Subcutaneous adipose tissue (tissue), 4 donors: Measurements from ENCODE around the gene DUSP8. TPM values are rescaled to one million over a fixed set of nuclear protein-coding genes. Genes with fewer than 3 reads are reported as not detected.

Experiments
- total RNA-seq, 4 donors: library from RNA; depleted of rRNA; stranded (reverse); fragments of >200 nt; gene quantifications; one replicate each; pipeline ENCODE4 v1.1.0, GENCODE V29; 2016
- TF ChIP-seq, protein P1 (sequence below): fragments of 450-650 bp; IDR thresholded peaks from one replicate; pipeline ENCODE4 v1.5.1; 2016; ENCODE audit warnings: low read depth, mild to moderate bottlenecking, control low read depth, antibody characterized with exemption, moderate library complexity

The DUSP8 gene
- total RNA-seq, 4 donors from 2014 or later = 0.22 to 2.3 (median 0.74) TPM

DNA sequence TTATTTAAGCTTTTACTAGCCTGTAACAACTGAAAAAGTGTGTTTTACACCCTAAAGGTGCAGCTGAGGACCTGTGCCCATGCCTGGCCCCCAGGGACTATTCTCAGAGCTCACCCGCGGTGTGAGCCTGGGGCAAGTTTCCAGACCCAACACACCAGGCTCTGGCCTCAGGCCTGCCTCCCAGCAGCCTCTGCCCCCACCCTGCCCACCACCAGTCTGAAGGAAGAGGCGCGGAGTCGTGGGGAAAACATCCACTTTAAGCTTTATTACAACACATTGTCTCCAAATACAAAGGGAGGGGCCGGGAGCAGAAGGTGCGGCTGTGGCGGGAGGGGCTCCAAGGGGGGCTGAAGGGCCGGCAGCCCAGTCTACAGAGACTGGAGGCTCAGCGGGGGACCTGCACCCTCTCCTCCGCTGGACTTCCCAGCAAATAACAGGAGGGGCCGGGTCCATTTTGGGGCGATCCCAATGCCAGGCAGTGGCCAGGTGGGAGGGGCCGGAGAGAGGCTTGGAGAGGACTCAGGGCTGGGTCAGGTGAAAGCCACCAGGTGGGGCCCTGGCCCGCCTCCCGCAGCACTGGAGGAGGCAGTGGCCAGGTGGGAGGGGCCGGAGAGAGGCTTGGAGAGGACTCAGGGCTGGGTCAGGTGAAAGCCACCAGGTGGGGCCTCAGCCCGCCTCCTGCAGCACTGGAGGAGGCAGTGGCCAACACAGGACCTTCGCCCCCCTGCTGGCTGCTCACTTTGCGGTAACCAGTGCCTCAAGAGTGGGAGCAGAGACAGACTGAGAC, 18.1 kb downstream of the DUSP8 start:
- TF ChIP-seq, protein P1, sequence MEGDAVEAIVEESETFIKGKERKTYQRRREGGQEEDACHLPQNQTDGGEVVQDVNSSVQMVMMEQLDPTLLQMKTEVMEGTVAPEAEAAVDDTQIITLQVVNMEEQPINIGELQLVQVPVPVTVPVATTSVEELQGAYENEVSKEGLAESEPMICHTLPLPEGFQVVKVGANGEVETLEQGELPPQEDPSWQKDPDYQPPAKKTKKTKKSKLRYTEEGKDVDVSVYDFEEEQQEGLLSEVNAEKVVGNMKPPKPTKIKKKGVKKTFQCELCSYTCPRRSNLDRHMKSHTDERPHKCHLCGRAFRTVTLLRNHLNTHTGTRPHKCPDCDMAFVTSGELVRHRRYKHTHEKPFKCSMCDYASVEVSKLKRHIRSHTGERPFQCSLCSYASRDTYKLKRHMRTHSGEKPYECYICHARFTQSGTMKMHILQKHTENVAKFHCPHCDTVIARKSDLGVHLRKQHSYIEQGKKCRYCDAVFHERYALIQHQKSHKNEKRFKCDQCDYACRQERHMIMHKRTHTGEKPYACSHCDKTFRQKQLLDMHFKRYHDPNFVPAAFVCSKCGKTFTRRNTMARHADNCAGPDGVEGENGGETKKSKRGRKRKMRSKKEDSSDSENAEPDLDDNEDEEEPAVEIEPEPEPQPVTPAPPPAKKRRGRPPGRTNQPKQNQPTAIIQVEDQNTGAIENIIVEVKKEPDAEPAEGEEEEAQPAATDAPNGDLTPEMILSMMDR = no peak

DNA sequence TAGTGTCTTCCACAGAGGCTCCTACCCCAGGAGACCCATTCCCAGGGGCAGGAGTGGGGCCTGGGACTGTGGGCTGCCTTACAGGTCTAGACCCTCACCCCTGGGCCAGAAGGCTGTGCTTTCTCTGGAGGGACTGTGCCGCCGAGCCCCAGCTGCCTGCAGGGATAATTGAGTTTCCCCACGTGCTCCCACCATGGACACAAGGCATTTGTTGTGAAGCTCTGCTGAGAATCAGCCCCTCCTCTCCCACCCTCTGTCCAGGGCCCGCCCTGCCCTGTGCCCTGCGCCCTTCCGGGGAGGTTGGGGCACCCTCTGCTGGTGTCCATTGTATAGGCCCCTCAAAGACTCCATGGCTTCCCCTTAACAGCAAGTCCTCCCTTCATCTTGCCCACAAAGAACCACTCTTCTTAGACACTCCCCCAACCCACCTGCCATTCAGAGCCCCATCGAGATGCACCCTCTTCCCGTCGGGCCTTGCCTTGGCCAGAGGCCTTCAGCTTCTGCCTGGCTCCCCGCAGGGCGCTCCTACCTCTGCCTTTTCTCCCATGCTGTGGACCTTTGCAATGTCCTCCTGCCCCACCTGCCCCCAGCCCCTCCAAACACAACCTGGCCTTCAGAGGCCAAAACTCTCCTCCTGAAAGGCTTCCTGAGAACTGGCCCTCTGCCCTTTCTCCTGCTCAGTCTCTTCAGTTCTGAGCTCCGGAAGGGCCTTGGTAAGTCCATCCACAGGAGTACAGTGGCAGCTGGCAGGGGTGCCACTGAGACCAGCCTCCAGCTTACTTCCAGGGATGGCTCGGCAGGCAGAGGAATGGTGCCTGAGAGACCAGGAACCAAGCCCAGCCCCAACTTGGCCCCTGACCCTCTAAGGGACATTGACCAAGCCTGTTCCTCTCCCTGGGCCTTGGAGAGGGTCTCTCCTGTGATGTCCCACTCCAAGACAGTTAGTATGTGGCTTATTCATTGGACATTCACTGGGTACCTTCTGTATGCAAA, 22.4 kb downstream of the DUSP8 start:
- TF ChIP-seq, protein P1 = no peak

DNA sequence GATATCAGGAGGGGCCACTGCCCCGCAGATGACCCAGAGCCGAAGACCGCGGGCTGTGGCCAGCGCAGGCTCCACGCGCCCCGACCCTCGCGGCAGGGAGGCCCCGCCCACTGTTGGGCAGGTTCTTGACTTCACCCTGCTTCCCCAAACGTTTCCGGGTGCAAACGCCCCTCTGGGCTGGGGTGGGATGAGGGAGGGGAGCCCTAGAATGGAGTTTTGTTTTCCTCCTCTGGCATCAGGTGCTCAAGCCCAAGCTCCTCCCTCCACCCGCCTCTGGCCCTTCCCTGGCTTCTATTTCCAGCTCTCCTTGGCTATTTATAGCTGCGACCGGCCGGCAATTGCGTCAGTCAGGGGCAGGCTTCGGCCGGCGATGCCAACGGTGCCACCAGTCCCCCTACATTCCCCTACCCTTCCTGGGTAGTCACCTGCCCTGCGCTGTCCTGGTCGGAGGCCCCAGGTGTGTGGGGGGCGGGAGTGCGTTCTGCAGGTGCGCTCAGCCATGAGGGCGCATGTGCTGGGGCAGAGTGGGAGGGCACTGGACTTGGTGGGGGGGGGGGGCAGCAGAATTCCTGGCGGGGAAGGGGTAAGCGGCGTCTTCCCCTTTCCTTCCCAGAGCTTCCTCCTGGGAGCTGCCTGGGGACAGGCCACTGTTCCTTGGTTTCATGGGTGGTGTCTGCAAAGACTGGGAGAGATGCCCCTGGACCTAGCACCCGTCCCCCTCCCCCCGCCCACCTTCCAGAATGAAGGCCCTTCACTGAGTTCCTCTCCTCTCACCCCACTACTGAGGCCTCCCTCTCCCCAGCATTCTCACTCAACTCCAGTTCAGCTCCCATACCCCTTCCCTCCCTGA, 23.6 kb downstream of the DUSP8 start:
- TF ChIP-seq, protein P1 = no peak

DNA sequence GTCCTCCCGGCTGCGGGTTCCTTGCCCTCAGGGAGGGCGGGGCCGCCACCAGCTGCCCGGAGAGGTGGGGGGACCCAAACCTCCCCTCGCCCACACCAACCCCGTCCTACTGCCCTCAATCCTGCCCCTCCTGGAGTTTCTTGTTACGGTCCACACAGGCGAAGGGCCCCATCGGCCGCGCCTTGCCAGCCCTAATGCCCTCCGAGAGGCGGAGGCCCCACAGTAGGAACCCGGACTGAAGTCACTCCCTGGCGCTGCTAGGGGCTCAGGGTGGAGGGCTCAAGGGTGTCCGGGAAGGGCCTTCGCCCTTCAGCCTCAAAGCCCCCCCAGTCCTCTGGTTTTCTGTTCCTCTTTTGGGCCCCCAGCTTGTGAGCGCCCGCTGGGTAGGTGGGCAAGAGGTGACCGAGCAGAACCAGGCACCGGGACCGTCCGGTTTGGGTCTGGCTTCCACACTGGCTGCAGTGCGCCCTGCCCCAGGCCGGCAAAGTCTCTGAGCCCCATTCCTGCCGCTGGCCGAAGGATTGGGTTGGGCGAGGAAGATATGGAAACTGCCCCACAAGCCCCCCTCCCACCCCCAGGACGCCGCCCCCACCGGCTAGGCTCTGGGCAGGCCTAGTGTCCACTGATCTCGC, 24.5 kb downstream of the DUSP8 start:
- TF ChIP-seq, protein P1 = no peak

DNA sequence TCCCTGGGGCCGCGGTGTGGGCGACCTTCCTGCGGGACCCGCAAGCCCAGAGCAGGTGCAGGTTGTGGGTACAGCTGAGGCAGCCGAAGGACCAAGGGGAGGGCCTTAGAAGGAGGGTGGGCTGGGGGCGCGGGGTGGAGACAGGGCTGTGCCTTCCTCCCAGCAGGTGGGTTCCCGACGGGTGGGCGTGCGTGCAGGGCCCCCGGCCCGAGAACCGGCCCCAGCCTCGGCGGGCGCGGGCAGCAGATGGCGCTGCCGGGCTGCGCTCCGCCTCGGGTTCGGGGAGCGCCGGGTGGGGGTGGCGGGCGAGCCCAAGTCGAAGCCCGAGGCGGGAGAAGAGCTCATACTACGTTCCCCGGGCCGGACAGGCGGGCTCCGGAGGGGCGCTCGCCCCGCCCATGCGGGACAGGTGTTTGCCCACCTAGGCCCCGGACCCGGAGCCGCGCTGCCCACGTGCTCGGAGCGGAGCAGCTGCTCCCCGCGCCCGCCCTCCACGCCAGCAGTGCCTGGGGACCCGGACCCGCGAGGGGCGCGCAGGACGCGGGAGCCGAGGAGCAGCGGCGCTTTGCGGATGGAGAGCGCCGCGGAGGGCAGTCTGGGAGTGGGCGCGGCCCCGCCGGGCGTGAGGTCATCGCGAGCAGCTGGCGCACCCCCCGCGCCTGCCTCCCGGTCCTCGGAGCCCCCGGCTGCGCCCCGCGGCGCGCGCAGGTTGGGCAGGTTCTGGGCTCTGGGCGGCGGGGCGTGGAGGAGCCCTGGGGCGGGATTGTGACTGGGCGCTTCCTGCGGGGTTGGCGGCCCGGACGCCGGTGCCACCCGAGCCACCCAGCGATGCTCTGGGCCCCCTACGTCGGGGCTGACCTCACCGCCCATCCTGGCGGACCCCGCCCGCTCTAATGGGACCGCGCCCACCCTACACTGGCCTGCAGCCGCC, 25.3 kb downstream of the DUSP8 start:
- TF ChIP-seq, protein P1 = no peak

DNA sequence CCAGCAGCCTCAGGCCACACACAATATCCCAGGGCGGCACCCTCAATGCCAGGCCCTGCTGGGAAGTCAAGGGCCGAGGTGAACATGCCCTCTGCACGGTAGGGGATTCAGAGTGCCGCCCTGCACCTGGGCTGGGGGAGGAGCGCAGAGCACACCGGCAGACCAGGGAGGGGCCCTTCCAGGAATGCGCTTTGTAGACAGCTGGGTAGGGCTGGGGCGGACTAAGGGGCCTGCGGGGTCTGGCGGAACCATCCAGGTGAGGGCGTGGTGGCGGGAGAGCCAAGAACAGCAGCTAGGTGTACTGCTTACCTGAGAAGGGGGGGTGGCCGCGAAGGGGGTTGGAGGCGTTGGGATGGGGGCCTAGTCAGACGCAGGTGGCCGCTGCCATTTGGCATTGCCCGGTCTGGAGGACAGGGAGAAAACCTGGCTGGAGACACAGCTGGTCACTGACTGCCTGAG, 26.0 kb downstream of the DUSP8 start:
- TF ChIP-seq, protein P1 = no peak
